Esophagus (tissue), 2 donors: ENCODE measurements around the gene SLTM. TPM values are rescaled to one million over a fixed set of nuclear protein-coding genes. Genes with fewer than 3 reads are reported as not detected.

Source experiments
- H3K27ac ChIP-seq, 2 donors: one replicate each; pipeline ENCODE4 v1.5.1; 2013; ENCODE audit warnings: low read depth in 2 of 2, mild to moderate bottlenecking in 2 of 2, inconsistent platforms in 1 of 2, low read length in 1 of 2, moderate library complexity in 1 of 2
- H3K27me3 ChIP-seq, 2 donors: one replicate each; pipeline ENCODE4 v1.6.1; 2013; ENCODE audit warnings: low read length in 2 of 2, control low read depth in 1 of 2, mild to moderate bottlenecking in 1 of 2; ENCODE audit not compliant: insufficient read depth in 2 of 2, control insufficient read depth in 1 of 2
- H3K36me3 ChIP-seq, 2 donors: one replicate each; pipeline ENCODE4 v1.6.1; 2013; ENCODE audit warnings: low read length in 1 of 2; ENCODE audit not compliant: control insufficient read depth in 2 of 2, insufficient read depth in 2 of 2
- H3K4me1 ChIP-seq, 2 donors: one replicate each; pipeline ENCODE4 v1.6.1; 2013; ENCODE audit warnings: low read length in 1 of 2; ENCODE audit not compliant: control insufficient read depth in 2 of 2, insufficient read depth in 2 of 2
- H3K4me3 ChIP-seq, 2 donors: one replicate each; pipeline ENCODE4 v1.5.1; 2013; ENCODE audit warnings: low read length in 2 of 2, mild to moderate bottlenecking in 2 of 2, low read depth in 1 of 2, moderate library complexity in 1 of 2
- H3K9me3 ChIP-seq, 2 donors: one replicate each; pipeline ENCODE4 v1.6.1; 2013; ENCODE audit warnings: mild to moderate bottlenecking in 2 of 2, low read depth in 1 of 2, low read length in 1 of 2, moderate library complexity in 1 of 2; ENCODE audit not compliant: control insufficient read depth in 2 of 2, insufficient read depth in 1 of 2
- WGBS, 2 donors: extraction: QIAGEN DNeasy Blood & Tissue Kit; methylation state at CpG; one replicate each; pipeline ENCODE4 v1.1.7; 2013; 5-methylcytosine and 5-hydroxymethylcytosine counted together
- polyA plus RNA-seq, 2 donors: library from polyadenylated mRNA; stranded (reverse); fragments of 200-250 nt; gene quantifications; one replicate each; pipeline ENCODE4 v1.2.3, GENCODE V29; 2013
- donor health status: healthy with polysubstance abuse.
- donor health status: Bipolar disorder and iron deficiency.

Gene SLTM
- polyA plus RNA-seq, 2 donors, result 57.6 to 62.7 TPM

GRCh38 chr15:58882243-58882642, 51.2 kb downstream of the SLTM start:
- Histone ChIP-seq H3K27me3 (no peaks in the 10 kb centered on the region), H3K4me1 (no peaks in the 10 kb centered on the region), H3K27ac (no peak overlapping the region), H3K36me3 (peaks cover 20 to 32% of the 10 kb centered on the region in 2 donors), H3K9me3 (no peaks in the 10 kb centered on the region), H3K4me3 (no peak overlapping the region)
- 83 to 86% methylated on average over 4 of the region's 4 CpGs for WGBS, 2 donors

- no peaks in the 10 kb centered on the region for H3K27me3 ChIP-seq
- H3K4me1 ChIP-seq, result no peaks in the 10 kb centered on the region
- no peak overlapping the region for H3K27ac ChIP-seq
- H3K4me3 ChIP-seq, result no peak overlapping the region
- WGBS, 2 donors, result 81 to 82% methylated on average over 3 of the region's 3 CpGs
- no peaks in the 10 kb centered on the region for H3K9me3 ChIP-seq
- peaks cover 14 to 26% of the 10 kb centered on the region in 2 donors for H3K36me3 ChIP-seq
These were observed 53.2 kb downstream of the SLTM start for GRCh38 chr15:58880320-58880719.

- Histone ChIP-seq H3K4me3 (no peak overlapping the region), H3K36me3 (peaks cover 9 to 19% of the 10 kb centered on the region in 2 donors), H3K27me3 (no peaks in the 10 kb centered on the region), H3K9me3 (no peaks in the 10 kb centered on the region), H3K27ac (no peak overlapping the region), H3K4me1 (no peaks in the 10 kb centered on the region)
- WGBS, 2 donors, result 96 to 97% methylated on average over 12 of the region's 12 CpGs
These were observed 55.3 kb downstream of the SLTM start for GRCh38 chr15:58877999-58878825.

GRCh38 chr15:58876306-58877106, 57.0 kb downstream of the SLTM start:
- WGBS, 2 donors, result 80 to 89% methylated on average over 7 of the region's 7 CpGs
- no peaks in the 10 kb centered on the region for H3K4me1 ChIP-seq
- no peak overlapping the region for H3K4me3 ChIP-seq
- H3K27ac ChIP-seq, result no peak overlapping the region
- no peaks in the 10 kb centered on the region for H3K9me3 ChIP-seq
- H3K36me3 ChIP-seq, result peaks cover 9 to 13% of the 10 kb centered on the region in 2 donors
- no peaks in the 10 kb centered on the region for H3K27me3 ChIP-seq

- H3K27ac ChIP-seq, result no peak overlapping the region
- H3K4me3 ChIP-seq, result no peak overlapping the region
- no peaks in the 10 kb centered on the region for H3K27me3 ChIP-seq
- H3K4me1 ChIP-seq, result no peaks in the 10 kb centered on the region
- peaks cover 8 to 11% of the 10 kb centered on the region in 2 donors for H3K36me3 ChIP-seq
- no peaks in the 10 kb centered on the region for H3K9me3 ChIP-seq
These were observed 58.1 kb downstream of the SLTM start for GRCh38 chr15:58875343-58875742.

- Histone ChIP-seq H3K4me3 (no peak overlapping the region), H3K27me3 (no peaks in the 10 kb centered on the region), H3K4me1 (no peaks in the 10 kb centered on the region), H3K27ac (no peak overlapping the region), H3K9me3 (no peaks in the 10 kb centered on the region), H3K36me3 (peaks cover 0 to 5% of the 10 kb centered on the region in 2 donors)
- 76 to 90% methylated on average over 1 of the region's 1 CpG for WGBS, 2 donors
These were observed 60.2 kb downstream of the SLTM start for GRCh38 chr15:58873267-58873666.

- H3K4me3 ChIP-seq, result no peak overlapping the region
- no peaks in the 10 kb centered on the region for H3K36me3 ChIP-seq
- no peaks in the 10 kb centered on the region for H3K4me1 ChIP-seq
- H3K27ac ChIP-seq, result no peak overlapping the region
- WGBS, 2 donors, result 90 to 92% methylated on average over 4 of the region's 4 CpGs
- no peaks in the 10 kb centered on the region for H3K9me3 ChIP-seq
- no peaks in the 10 kb centered on the region for H3K27me3 ChIP-seq
These were observed 63.0 kb downstream of the SLTM start for GRCh38 chr15:58870451-58870850.

- H3K27ac ChIP-seq, result no peak overlapping the region
- H3K4me1 ChIP-seq, result no peaks in the 10 kb centered on the region
- WGBS, 2 donors, result 96 to 97% methylated on average over 4 of the region's 4 CpGs
- H3K9me3 ChIP-seq, result no peaks in the 10 kb centered on the region
- no peak overlapping the region for H3K4me3 ChIP-seq
- H3K36me3 ChIP-seq, result no peaks in the 10 kb centered on the region
- no peaks in the 10 kb centered on the region for H3K27me3 ChIP-seq
These were observed 65.6 kb downstream of the SLTM start for GRCh38 chr15:58867926-58868325.

GRCh38 chr15:58865425-58865880, 68.0 kb downstream of the SLTM start:
- Histone ChIP-seq H3K36me3 (no peaks in the 10 kb centered on the region), H3K4me3 (peak overlapping the region; percentile 4 to 21), H3K4me1 (no peaks in the 10 kb centered on the region), H3K9me3 (no peaks in the 10 kb centered on the region), H3K27me3 (no peaks in the 10 kb centered on the region), H3K27ac (no peak overlapping the region)
- WGBS, 2 donors, result 64 to 74% methylated on average over 15 of the region's 15 CpGs
